HCT116 (cell line): Measurements from ENCODE around the gene IFNA2. TPM values are rescaled to one million over a fixed set of nuclear protein-coding genes. Genes with fewer than 3 reads are reported as not detected.

ENCODE experiments used
- ATAC-seq: fragments of 200-7000 bp; cut with Tn5 transposase; 2 replicates; pipeline ENCODE4 v1.9.1; 2020; ENCODE audit warnings: mild to moderate bottlenecking, moderate library complexity
- BruUV-seq: library from RNA; stranded (reverse); fragments of 400-500 nt; replicated peaks from 2 replicates; lab custom pipeline; 2021; lab: Mats Ljungman, UMichigan
- CTCF ChIA-PET: fragments of 300-600 bp; sonication (Branson Sonifier 250); formaldehyde crosslinking; loops from one replicate; lab custom pipeline; 2021; ENCODE audit warnings: antibody characterized with exemption; lab: Charles Lee
- POLR2A ChIA-PET: fragments of 300-600, 350-600 bp; sonication (Branson Sonifier 250); formaldehyde crosslinking; loops from one replicate; lab custom pipeline; 2021; ENCODE audit warnings: antibody characterized with exemption; lab: Charles Lee
- RAD21 ChIA-PET, 2 experiments: fragments of 300-600 bp; sonication (Branson Sonifier 250); formaldehyde crosslinking; loops; one replicate each; lab custom pipeline; 2023; ENCODE audit warnings: low total read pairs in 2 of 2; ENCODE audit not compliant: uncharacterized antibody in 2 of 2, unreplicated experiment in 2 of 2, low non-redundant PET in 1 of 2; lab: Charles Lee
- DNase-seq: peaks from one replicate; pipeline ENCODE4 v3.0.0-alpha.2; 2010; ENCODE audit warnings: low read depth, low spot score
- H2AFZ ChIP-seq: fragments of 200-600 bp; shearing (Covaris generic), sonication (generic); 2 replicates; pipeline ENCODE4 v1.6.1; 2017; ENCODE audit warnings: low read depth, mixed run types, mixed read lengths, antibody characterized with exemption, low read length; ENCODE audit not compliant: poor library complexity, severe bottlenecking
- H3K27ac ChIP-seq: 2 replicates; pipeline ENCODE4 v1.5.1; 2012; ENCODE audit warnings: low read depth, low read length
- H3K27me3 ChIP-seq: fragments of 200-600 bp; sonication (generic); 2 replicates; pipeline ENCODE4 v1.6.1; 2016; ENCODE audit warnings: mixed run types, low read length, mixed read lengths; ENCODE audit not compliant: insufficient read depth
- H3K36me3 ChIP-seq, 2 experiments: fragments of 200-500 bp in 1 of 2; fragments of 200-600 bp in 1 of 2; sonication (Bioruptor generic) in 1 of 2; sonication (generic) in 1 of 2; 2 replicates each; pipeline versions ENCODE4 v1.5.1 to v1.6.1; 2014 to 2016; ENCODE audit warnings: low read length in 2 of 2, inconsistent platforms in 1 of 2, mixed read lengths in 1 of 2, mixed run types in 1 of 2; ENCODE audit not compliant: insufficient read depth in 2 of 2, control insufficient read depth in 1 of 2
- H3K4me1 ChIP-seq, 2 experiments: fragments of 200-600 bp in 1 of 2; sonication (generic) in 1 of 2; 2 replicates each; pipeline versions ENCODE4 v1.5.1 to v1.6.1; 2012 to 2017; ENCODE audit warnings: low read length in 2 of 2, inconsistent platforms in 1 of 2, mild to moderate bottlenecking in 1 of 2, mixed read lengths in 1 of 2, mixed run types in 1 of 2, moderate library complexity in 1 of 2; ENCODE audit not compliant: insufficient read depth in 2 of 2, control insufficient read depth in 1 of 2
- H3K4me2 ChIP-seq: fragments of 200-600 bp; sonication (generic); 2 replicates; pipeline ENCODE4 v1.6.1; 2017; ENCODE audit warnings: mixed run types, low read length, mixed read lengths
- H3K4me3 ChIP-seq, 2 experiments: fragments of 200-600 bp in 1 of 2; sonication (generic) in 1 of 2; replicated peaks in 1 of 2; 2 replicates each; pipeline ENCODE4 v1.5.1; 2011 to 2016; ENCODE audit warnings: low read length in 2 of 2, control low read depth in 1 of 2, low read depth in 1 of 2, mild to moderate bottlenecking in 1 of 2, mixed read lengths in 1 of 2, mixed run types in 1 of 2
- H3K79me2 ChIP-seq: fragments of 200-600 bp; sonication (generic); 2 replicates; pipeline ENCODE4 v1.6.1; 2017; ENCODE audit warnings: mild to moderate bottlenecking, mixed run types, low read length, moderate library complexity, mixed read lengths; ENCODE audit not compliant: insufficient read depth
- H3K9ac ChIP-seq: fragments of 200-600 bp; sonication (generic); 2 replicates; pipeline ENCODE4 v1.6.1; 2016; ENCODE audit warnings: low read length, mixed read lengths
- H3K9me2 ChIP-seq: fragments of 200-600 bp; sonication (generic), shearing (Covaris generic); 2 replicates; pipeline ENCODE4 v1.6.1; 2017; ENCODE audit warnings: mixed run types, mild to moderate bottlenecking, moderate library complexity; ENCODE audit not compliant: insufficient read depth
- H3K9me3 ChIP-seq, 2 experiments: fragments of 200-500 bp in 1 of 2; fragments of 200-600 bp in 1 of 2; sonication (Bioruptor generic) in 1 of 2; sonication (generic) in 1 of 2; 2 replicates each; pipeline ENCODE4 v1.6.1; 2014 to 2017; ENCODE audit warnings: low read length in 2 of 2, mixed read lengths in 2 of 2, inconsistent platforms in 1 of 2, low read depth in 1 of 2, mild to moderate bottlenecking in 1 of 2, mixed run types in 1 of 2, moderate library complexity in 1 of 2; ENCODE audit not compliant: control insufficient read depth in 1 of 2, insufficient read depth in 1 of 2
- H4K20me1 ChIP-seq: fragments of 200-600 bp; sonication (generic), shearing (Covaris generic); 2 replicates; pipeline ENCODE4 v1.6.1; 2017; ENCODE audit warnings: mixed run types, mild to moderate bottlenecking, moderate library complexity; ENCODE audit not compliant: insufficient read depth
- CBX3 ChIP-seq: IDR thresholded peaks from 2 replicates; pipeline ENCODE4 v1.6.1; 2012; ENCODE audit warnings: low read depth
- CEBPB ChIP-seq: IDR thresholded peaks from 2 replicates; pipeline ENCODE4 v1.6.1; 2012; ENCODE audit warnings: low read depth
- EGR1 ChIP-seq: IDR thresholded peaks from 2 replicates; pipeline ENCODE4 v1.6.1; 2012; ENCODE audit warnings: low read depth
- EZH2phosphoT487 ChIP-seq: fragments of 200-600 bp; IDR thresholded peaks from 2 replicates; pipeline ENCODE4 v1.6.1; 2018; ENCODE audit warnings: antibody characterized with exemption, borderline replicate concordance
- JUND ChIP-seq: IDR thresholded peaks from 2 replicates; pipeline ENCODE4 v1.6.1; 2012
- POLR2A ChIP-seq: IDR thresholded peaks from 2 replicates; pipeline ENCODE4 v1.7.0; 2011; ENCODE audit warnings: borderline replicate concordance; ENCODE audit not compliant: insufficient read depth, insufficient read length; ENCODE audit errors: extremely low read depth
- REST ChIP-seq: IDR thresholded peaks from 2 replicates; pipeline ENCODE4 v1.6.1; 2012; ENCODE audit warnings: low read depth
- SIN3A ChIP-seq: IDR thresholded peaks from 2 replicates; pipeline ENCODE4 v1.6.1; 2012; ENCODE audit warnings: low read depth
- SP1 ChIP-seq: IDR thresholded peaks from 2 replicates; pipeline ENCODE4 v1.6.1; 2012; ENCODE audit warnings: low read depth
- SRF ChIP-seq: IDR thresholded peaks from 2 replicates; pipeline ENCODE4 v1.6.1; 2012; ENCODE audit warnings: low read depth
- TCF7L2 ChIP-seq: IDR thresholded peaks from 2 replicates; pipeline ENCODE4 v1.7.0; 2011; ENCODE audit warnings: borderline replicate concordance, inconsistent platforms; ENCODE audit not compliant: insufficient read depth, insufficient read length; ENCODE audit errors: extremely low read depth
- YY1 ChIP-seq: IDR thresholded peaks from 2 replicates; pipeline ENCODE4 v1.6.1; 2011; ENCODE audit warnings: low read length, low read depth, moderate library complexity, mild to moderate bottlenecking; ENCODE audit not compliant: insufficient replicate concordance; ENCODE audit errors: extremely low read depth
- ZFX ChIP-seq: fragments of 450-650 bp; IDR thresholded peaks from 2 replicates; pipeline ENCODE4 v1.6.1; 2017
- ZNF274 ChIP-seq: fragments of 200-500 bp; sonication (Bioruptor generic); IDR thresholded peaks from 2 replicates; pipeline ENCODE4 v1.6.1; 2014; ENCODE audit warnings: mild to moderate bottlenecking, low read depth, low read length, inconsistent platforms
- intact Hi-C: fragments of 100-400 bp; cut with micrococcal nuclease; formaldehyde crosslinking; loops from 2 replicates; pipeline ENCODE4 v1.10.0; 2022
- total RNA-seq: library from RNA; stranded (reverse); gene quantifications from one replicate; pipeline ENCODE4 v1.2.1, GENCODE V29; 2021; ENCODE audit not compliant: unreplicated experiment
- TF ChIP-seq, protein P1 (sequence below): IDR thresholded peaks from 2 replicates; pipeline ENCODE4 v1.6.1; 2011; ENCODE audit warnings: mild to moderate bottlenecking, low read length, moderate library complexity; ENCODE audit not compliant: insufficient replicate concordance; ENCODE audit errors: extremely low read depth

Gene IFNA2
- total RNA-seq, 1 experiment from 2014 or later: not detected

DNA sequence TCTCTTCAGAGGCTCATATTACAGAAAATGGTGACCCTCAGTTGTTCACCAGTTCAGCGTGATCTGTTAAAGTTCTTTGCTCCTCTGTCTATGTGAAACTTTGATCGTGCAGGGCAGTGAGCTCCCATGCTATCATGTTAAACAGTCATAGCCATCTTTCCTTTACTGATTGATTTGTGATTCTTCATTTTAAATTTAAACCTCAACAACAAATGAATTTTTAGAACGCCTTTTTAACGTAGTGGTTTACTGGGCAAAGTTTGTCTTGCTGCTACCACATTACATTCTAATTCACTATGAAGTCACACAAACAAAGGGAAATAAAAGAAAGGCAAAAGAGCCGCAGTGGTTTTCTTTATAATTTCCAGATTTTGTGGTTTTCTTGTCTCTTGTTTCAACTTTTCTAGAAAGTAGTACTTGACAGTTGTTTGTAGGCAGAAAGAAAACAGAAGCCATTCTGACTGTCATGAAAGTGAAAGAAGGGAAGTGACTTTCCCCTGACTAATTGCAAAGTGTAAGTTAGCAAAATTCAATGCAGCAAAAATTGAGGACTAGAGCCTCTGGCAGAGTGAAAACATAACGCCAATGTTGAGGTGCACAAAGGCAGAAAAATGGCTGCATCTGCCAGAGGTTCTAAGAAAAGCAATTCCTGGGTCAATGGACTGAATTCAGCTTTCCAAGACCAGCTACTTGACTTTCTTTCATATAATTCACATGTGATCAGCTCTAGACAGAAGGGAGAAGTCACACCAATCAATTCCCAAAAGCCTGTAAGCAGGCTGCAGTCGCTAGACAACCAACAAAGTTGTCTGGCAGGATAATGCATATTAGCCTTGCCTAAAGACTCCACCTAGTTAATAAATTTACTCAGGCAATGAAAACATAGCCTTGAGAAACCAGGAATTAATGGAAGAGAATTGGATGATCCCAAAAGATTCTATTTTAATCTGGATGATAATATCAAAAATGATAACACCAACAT is 27.4 kb downstream of the IFNA2 start:
- POLR2A ChIA-PET: no interaction called here
- Histone ChIP-seq H3K9me2 (no peaks in the 10 kb centered on the region), H2AFZ (no peak overlapping the region), H3K36me3 (no peaks in the 10 kb centered on the region), H3K4me1 (no peaks in the 10 kb centered on the region), H3K27ac (no peak overlapping the region), H3K27me3 (no peaks in the 10 kb centered on the region), H3K9ac (no peak overlapping the region), H3K9me3 (no peaks in the 10 kb centered on the region), H4K20me1 (no peaks in the 10 kb centered on the region), H3K4me2 (no peak overlapping the region), H3K4me3 (no peak overlapping the region), H3K79me2 (no peaks in the 10 kb centered on the region)
- CTCF ChIA-PET: no interaction called here
- no peak for TF ChIP-seq SIN3A
- TF ChIP-seq JUND: no peak
- TF ChIP-seq EGR1: no peak
- TF ChIP-seq EZH2phosphoT487: no peak
- TF ChIP-seq, protein P1, sequence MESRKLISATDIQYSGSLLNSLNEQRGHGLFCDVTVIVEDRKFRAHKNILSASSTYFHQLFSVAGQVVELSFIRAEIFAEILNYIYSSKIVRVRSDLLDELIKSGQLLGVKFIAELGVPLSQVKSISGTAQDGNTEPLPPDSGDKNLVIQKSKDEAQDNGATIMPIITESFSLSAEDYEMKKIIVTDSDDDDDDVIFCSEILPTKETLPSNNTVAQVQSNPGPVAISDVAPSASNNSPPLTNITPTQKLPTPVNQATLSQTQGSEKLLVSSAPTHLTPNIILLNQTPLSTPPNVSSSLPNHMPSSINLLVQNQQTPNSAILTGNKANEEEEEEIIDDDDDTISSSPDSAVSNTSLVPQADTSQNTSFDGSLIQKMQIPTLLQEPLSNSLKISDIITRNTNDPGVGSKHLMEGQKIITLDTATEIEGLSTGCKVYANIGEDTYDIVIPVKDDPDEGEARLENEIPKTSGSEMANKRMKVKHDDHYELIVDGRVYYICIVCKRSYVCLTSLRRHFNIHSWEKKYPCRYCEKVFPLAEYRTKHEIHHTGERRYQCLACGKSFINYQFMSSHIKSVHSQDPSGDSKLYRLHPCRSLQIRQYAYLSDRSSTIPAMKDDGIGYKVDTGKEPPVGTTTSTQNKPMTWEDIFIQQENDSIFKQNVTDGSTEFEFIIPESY: no peak
- no peak for TF ChIP-seq SP1
- no peak for TF ChIP-seq ZNF274
- TF ChIP-seq YY1: no peak
- no peak for TF ChIP-seq REST
- no peak for TF ChIP-seq CBX3
- TF ChIP-seq SRF: no peak
- TF ChIP-seq TCF7L2: no peak
- no peak for TF ChIP-seq CEBPB
- no peak for TF ChIP-seq POLR2A
- TF ChIP-seq ZFX: no peak
- RAD21 ChIA-PET: no interaction called here
- DNase-seq (no peak), ATAC-seq (no peak)
- BruUV-seq: no TSS peak
- intact Hi-C loops: no loop called here
